ENCODE data around the gene TRIOBP. TPM values are rescaled to one million over a fixed set of nuclear protein-coding genes. Genes with fewer than 3 reads are reported as not detected.

The TRIOBP gene
- total RNA-seq, 1 donor from 2014 or later, result 119 TPM

Other genes with a start within 250 kb of the TRIOBP start
- gene MFNG, start 210.7 kb upstream of the TRIOBP start, total RNA-seq, result 24.2 TPM
- gene CARD10, start 177.6 kb upstream of the TRIOBP start, total RNA-seq, result 62.8 TPM
- 186 TPM for gene CDC42EP1, start 136.6 kb upstream of the TRIOBP start, total RNA-seq
- gene LGALS2, start 117.0 kb upstream of the TRIOBP start, total RNA-seq, result 776 TPM
- 81.5 TPM for gene GGA1, start 88.2 kb upstream of the TRIOBP start, total RNA-seq
- 13.6 TPM for gene SH3BP1, start 57.4 kb upstream of the TRIOBP start, total RNA-seq
- gene PDXP, start 38.3 kb upstream of the TRIOBP start, total RNA-seq, result 12.1 TPM
- gene LGALS1, start 21.4 kb upstream of the TRIOBP start, total RNA-seq, result 587 TPM
- 27.1 TPM for gene NOL12, start 10.7 kb upstream of the TRIOBP start, total RNA-seq
- gene GCAT, start 110.9 kb downstream of the TRIOBP start, total RNA-seq, result 22.3 TPM
- gene GALR3, start 126.3 kb downstream of the TRIOBP start, total RNA-seq, result 0.29 TPM
- 34.2 TPM for gene ANKRD54, start 147.3 kb downstream of the TRIOBP start, total RNA-seq
- 383 TPM for gene EIF3L, start 152.4 kb downstream of the TRIOBP start, total RNA-seq
- gene MICALL1, start 209.2 kb downstream of the TRIOBP start, total RNA-seq, result 55.1 TPM